Measurements from ENCODE around the gene CNTNAP2.

CNTNAP2 gene

GRCh38 chr7:146791344-146792285 is 675.0 kb downstream of the CNTNAP2 start:
- no peak overlapping the region for H3K4me3 ChIP-seq (ENCODE audit: low read depth, low read length)

GRCh38 chr7:146804620-146805019 is 688.0 kb downstream of the CNTNAP2 start:
- DNase-seq (ENCODE audit: low read depth) = no peak
- no peak overlapping the region for H3K4me3 ChIP-seq (ENCODE audit: low read depth, low read length)

More at GRCh38 chr7:146791344-146792285, 675.0 kb downstream of the CNTNAP2 start:
- no peak for DNase-seq (ENCODE audit: low read depth)

- DNase-seq (ENCODE audit: low read depth) = no peak
- H3K4me3 ChIP-seq (ENCODE audit: low read depth, low read length) = no peak overlapping the region
These were observed 688.5 kb downstream of the CNTNAP2 start for GRCh38 chr7:146805082-146805481.

- no peak for DNase-seq (ENCODE audit: low read depth)
These were observed 709.7 kb downstream of the CNTNAP2 start for GRCh38 chr7:146826329-146826728.

GRCh38 chr7:146830686-146831085 is 714.1 kb downstream of the CNTNAP2 start:
- no peak overlapping the region for H3K4me3 ChIP-seq (ENCODE audit: low read depth, low read length)
- no peak for DNase-seq (ENCODE audit: low read depth)

More at GRCh38 chr7:146826329-146826728, 709.7 kb downstream of the CNTNAP2 start:
- no peak overlapping the region for H3K4me3 ChIP-seq (ENCODE audit: low read depth, low read length)

GRCh38 chr7:146831875-146832274 is 715.3 kb downstream of the CNTNAP2 start:
- no peak overlapping the region for H3K4me3 ChIP-seq (ENCODE audit: low read depth, low read length)
- DNase-seq (ENCODE audit: low read depth) = no peak

GRCh38 chr7:146844405-146844804 is 727.8 kb downstream of the CNTNAP2 start:
- DNase-seq (ENCODE audit: low read depth) = no peak

GRCh38 chr7:146858690-146859089 is 742.1 kb downstream of the CNTNAP2 start:
- no peak for DNase-seq (ENCODE audit: low read depth)
- no peak overlapping the region for H3K4me3 ChIP-seq (ENCODE audit: low read depth, low read length)

More at GRCh38 chr7:146844405-146844804, 727.8 kb downstream of the CNTNAP2 start:
- no peak overlapping the region for H3K4me3 ChIP-seq (ENCODE audit: low read depth, low read length)

GRCh38 chr7:146861701-146862100 is 745.1 kb downstream of the CNTNAP2 start:
- H3K4me3 ChIP-seq (ENCODE audit: low read depth, low read length) = no peak overlapping the region

GRCh38 chr7:146862415-146862814 is 745.8 kb downstream of the CNTNAP2 start:
- no peak overlapping the region for H3K4me3 ChIP-seq (ENCODE audit: low read depth, low read length)
- no peak for DNase-seq (ENCODE audit: low read depth)

More at GRCh38 chr7:146861701-146862100, 745.1 kb downstream of the CNTNAP2 start:
- DNase-seq (ENCODE audit: low read depth) = no peak

- no peak for DNase-seq (ENCODE audit: low read depth)
- no peak overlapping the region for H3K4me3 ChIP-seq (ENCODE audit: low read depth, low read length)
These were observed 748.0 kb downstream of the CNTNAP2 start for GRCh38 chr7:146864644-146865043.

GRCh38 chr7:146865696-146866095 is 749.1 kb downstream of the CNTNAP2 start:
- DNase-seq (ENCODE audit: low read depth) = no peak
- H3K4me3 ChIP-seq (ENCODE audit: low read depth, low read length) = no peak overlapping the region

GRCh38 chr7:146874722-146875121 is 758.1 kb downstream of the CNTNAP2 start:
- H3K4me3 ChIP-seq (ENCODE audit: low read depth, low read length) = no peak overlapping the region
- no peak for DNase-seq (ENCODE audit: low read depth)

- DNase-seq (ENCODE audit: low read depth) = no peak
- H3K4me3 ChIP-seq (ENCODE audit: low read depth, low read length) = no peak overlapping the region
These were observed 758.7 kb downstream of the CNTNAP2 start for GRCh38 chr7:146875237-146875785.

GRCh38 chr7:146875981-146876380 is 759.4 kb downstream of the CNTNAP2 start:
- no peak for DNase-seq (ENCODE audit: low read depth)
- no peak overlapping the region for H3K4me3 ChIP-seq (ENCODE audit: low read depth, low read length)

GRCh38 chr7:146876411-146876810 is 759.8 kb downstream of the CNTNAP2 start:
- DNase-seq (ENCODE audit: low read depth) = no peak
- H3K4me3 ChIP-seq (ENCODE audit: low read depth, low read length) = no peak overlapping the region

- no peak for DNase-seq (ENCODE audit: low read depth)
- H3K4me3 ChIP-seq (ENCODE audit: low read depth, low read length) = no peak overlapping the region
These were observed 762.3 kb downstream of the CNTNAP2 start for GRCh38 chr7:146878901-146879300.

GRCh38 chr7:146885231-146885630 is 768.6 kb downstream of the CNTNAP2 start:
- no peak for DNase-seq (ENCODE audit: low read depth)
- H3K4me3 ChIP-seq (ENCODE audit: low read depth, low read length) = no peak overlapping the region

GRCh38 chr7:146889806-146890555 is 773.4 kb downstream of the CNTNAP2 start:
- no peak for DNase-seq (ENCODE audit: low read depth)
- no peak overlapping the region for H3K4me3 ChIP-seq (ENCODE audit: low read depth, low read length)

- H3K4me3 ChIP-seq (ENCODE audit: low read depth, low read length) = no peak overlapping the region
- no peak for DNase-seq (ENCODE audit: low read depth)
These were observed 775.5 kb downstream of the CNTNAP2 start for GRCh38 chr7:146892151-146892550.

All from skeletal muscle cell (primary cell).